ENCODE data around the gene TMEM40. TPM values are rescaled to one million over a fixed set of nuclear protein-coding genes. Genes with fewer than 3 reads are reported as not detected.

TMEM40 gene
- total and polyA plus RNA-seq, 9 donors: 0.11 to 0.80 (median 0.20) TPM; not detected in 6

DNA sequence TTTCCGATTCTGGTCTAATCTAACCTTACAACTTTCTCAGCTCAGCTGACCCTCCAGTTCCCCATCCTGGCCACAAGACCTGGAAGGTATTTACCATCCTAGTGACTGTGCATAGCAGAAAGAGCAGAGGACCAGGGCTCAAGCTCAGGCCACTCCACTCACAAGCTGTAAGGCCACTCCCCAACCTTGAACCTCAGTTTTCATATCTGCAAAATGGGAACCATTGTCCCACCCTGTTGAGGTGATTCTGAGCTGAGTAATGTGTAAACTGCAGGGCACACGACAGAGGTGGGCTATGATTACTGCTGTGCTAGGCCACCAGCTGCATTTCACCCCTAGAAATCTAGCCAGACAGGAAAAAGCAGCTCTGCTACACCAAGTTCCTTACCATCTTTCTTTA is 21.7 kb downstream of the TMEM40 start:
- Histone ChIP-seq H3K9me3 (no peaks in the 10 kb centered on the region), H3K27me3 (no peaks in the 10 kb centered on the region), H3K4me1 (ENCODE audit: insufficient read depth) (no peaks in the 10 kb centered on the region), H3K4me3 (no peak overlapping the region), H3K36me3 (no peaks in the 10 kb centered on the region), H3K27ac (no peak overlapping the region)
- TF ChIP-seq EP300 (IDR thresholded peaks at IDR 0.05): no peak
- TF ChIP-seq, protein P1, sequence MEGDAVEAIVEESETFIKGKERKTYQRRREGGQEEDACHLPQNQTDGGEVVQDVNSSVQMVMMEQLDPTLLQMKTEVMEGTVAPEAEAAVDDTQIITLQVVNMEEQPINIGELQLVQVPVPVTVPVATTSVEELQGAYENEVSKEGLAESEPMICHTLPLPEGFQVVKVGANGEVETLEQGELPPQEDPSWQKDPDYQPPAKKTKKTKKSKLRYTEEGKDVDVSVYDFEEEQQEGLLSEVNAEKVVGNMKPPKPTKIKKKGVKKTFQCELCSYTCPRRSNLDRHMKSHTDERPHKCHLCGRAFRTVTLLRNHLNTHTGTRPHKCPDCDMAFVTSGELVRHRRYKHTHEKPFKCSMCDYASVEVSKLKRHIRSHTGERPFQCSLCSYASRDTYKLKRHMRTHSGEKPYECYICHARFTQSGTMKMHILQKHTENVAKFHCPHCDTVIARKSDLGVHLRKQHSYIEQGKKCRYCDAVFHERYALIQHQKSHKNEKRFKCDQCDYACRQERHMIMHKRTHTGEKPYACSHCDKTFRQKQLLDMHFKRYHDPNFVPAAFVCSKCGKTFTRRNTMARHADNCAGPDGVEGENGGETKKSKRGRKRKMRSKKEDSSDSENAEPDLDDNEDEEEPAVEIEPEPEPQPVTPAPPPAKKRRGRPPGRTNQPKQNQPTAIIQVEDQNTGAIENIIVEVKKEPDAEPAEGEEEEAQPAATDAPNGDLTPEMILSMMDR (IDR thresholded peaks at IDR 0.05): no peak
- TF ChIP-seq POLR2A (IDR thresholded peaks at IDR 0.05): no peak
- WGBS, 3 donors: 72 to 79% (median 74%) methylated on average over 2 of the region's 2 CpGs
- intact Hi-C loops (cut with DNase I): no loop called here
- no peak for DNase-seq

- Histone ChIP-seq H3K4me1 (ENCODE audit: insufficient read depth) (no peaks in the 10 kb centered on the region), H3K27me3 (no peaks in the 10 kb centered on the region), H3K4me3 (no peak overlapping the region), H3K36me3 (no peaks in the 10 kb centered on the region), H3K27ac (no peak overlapping the region), H3K9me3 (no peaks in the 10 kb centered on the region)
- TF ChIP-seq POLR2A (IDR thresholded peaks at IDR 0.05) (no peak), EP300 (IDR thresholded peaks at IDR 0.05) (no peak)
- TF ChIP-seq, protein P1 (IDR thresholded peaks at IDR 0.05): no peak
- intact Hi-C loops (cut with DNase I): no loop called here
- DNase-seq: no peak
- WGBS, 3 donors: 92 to 98% (median 95%) methylated on average over 4 of the region's 4 CpGs
Measured at GRCh38 chr3:12734960-12735359, 24.1 kb downstream of the TMEM40 start.

GRCh38 chr3:12733566-12733965 is 25.5 kb downstream of the TMEM40 start:
- TF ChIP-seq EP300 (IDR thresholded peaks at IDR 0.05) (no peak), POLR2A (IDR thresholded peaks at IDR 0.05) (no peak)
- TF ChIP-seq, protein P1 (IDR thresholded peaks at IDR 0.05): no peak
- no peak for DNase-seq
- no peaks in the 10 kb centered on the region for H3K36me3 ChIP-seq
- H3K4me1 ChIP-seq (ENCODE audit: insufficient read depth): peaks cover 3% of the 10 kb centered on the region
- no peak overlapping the region for H3K27ac ChIP-seq
- H3K9me3 ChIP-seq: no peaks in the 10 kb centered on the region
- 55 to 83% (median 63%) methylated on average over 3 of the region's 3 CpGs for whole genome bisulfite sequencing, 3 donors
- intact Hi-C loops (cut with DNase I): no loop called here
- H3K27me3 ChIP-seq: no peaks in the 10 kb centered on the region
- H3K4me3 ChIP-seq: no peak overlapping the region

DNA sequence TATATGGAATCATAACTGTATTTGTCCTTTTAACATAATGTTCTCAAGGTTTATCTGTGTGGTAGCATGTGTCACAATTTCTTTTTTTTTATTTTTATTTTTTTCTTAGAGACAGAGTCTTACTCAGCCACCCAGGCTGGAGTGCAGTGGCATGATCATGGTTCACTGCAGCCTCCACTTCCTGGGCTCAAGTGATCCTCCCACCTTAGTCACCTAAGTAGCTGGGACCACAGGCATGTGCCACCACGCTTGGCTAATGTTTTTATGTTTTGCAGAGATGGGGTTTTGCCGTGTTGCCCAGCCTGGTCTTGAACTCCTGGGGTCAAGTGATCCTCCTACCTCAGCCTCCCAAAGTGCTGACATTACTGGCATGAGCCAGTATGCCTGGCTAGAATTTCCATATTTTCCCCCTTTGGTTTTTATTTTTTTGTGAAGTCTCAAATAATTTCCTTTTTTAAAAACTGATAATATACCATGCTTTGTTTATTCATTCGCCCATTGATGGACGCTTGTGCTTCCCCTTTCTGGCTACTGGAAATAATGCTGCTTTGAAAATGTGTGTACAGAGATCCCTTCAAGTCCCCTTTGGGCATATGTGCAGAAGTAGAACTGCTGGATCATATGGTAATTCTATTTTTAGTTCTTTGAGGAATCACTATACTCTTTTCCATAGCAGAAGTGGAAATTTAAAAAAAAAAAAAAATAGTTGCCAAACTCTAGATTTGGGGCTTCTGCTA is 28.4 kb downstream of the TMEM40 start:
- H3K27me3 ChIP-seq: no peaks in the 10 kb centered on the region
- H3K4me1 ChIP-seq (ENCODE audit: insufficient read depth): peaks cover 3% of the 10 kb centered on the region
- intact Hi-C loops (cut with DNase I): no loop called here
- H3K27ac ChIP-seq: no peak overlapping the region
- H3K4me3 ChIP-seq: no peak overlapping the region
- WGBS, 3 donors: 76 to 80% (median 76%) methylated on average over 4 of the region's 4 CpGs
- DNase-seq: no peak
- TF ChIP-seq, protein P1 (IDR thresholded peaks at IDR 0.05): no peak
- TF ChIP-seq POLR2A (IDR thresholded peaks at IDR 0.05): no peak
- no peak for TF ChIP-seq EP300 (IDR thresholded peaks at IDR 0.05)
- no peaks in the 10 kb centered on the region for H3K36me3 ChIP-seq
- no peaks in the 10 kb centered on the region for H3K9me3 ChIP-seq
